ENCODE measurements around the gene PRSS8. TPM values are rescaled to one million over a fixed set of nuclear protein-coding genes. Genes with fewer than 3 reads are reported as not detected.

The PRSS8 gene
- total RNA-seq, 5 donors from 2014 or later (not counting 1 experiment from before 2014, with no cell fraction given) = 0.43 to 1.1 (median 0.55) TPM; not detected in 2

DNA sequence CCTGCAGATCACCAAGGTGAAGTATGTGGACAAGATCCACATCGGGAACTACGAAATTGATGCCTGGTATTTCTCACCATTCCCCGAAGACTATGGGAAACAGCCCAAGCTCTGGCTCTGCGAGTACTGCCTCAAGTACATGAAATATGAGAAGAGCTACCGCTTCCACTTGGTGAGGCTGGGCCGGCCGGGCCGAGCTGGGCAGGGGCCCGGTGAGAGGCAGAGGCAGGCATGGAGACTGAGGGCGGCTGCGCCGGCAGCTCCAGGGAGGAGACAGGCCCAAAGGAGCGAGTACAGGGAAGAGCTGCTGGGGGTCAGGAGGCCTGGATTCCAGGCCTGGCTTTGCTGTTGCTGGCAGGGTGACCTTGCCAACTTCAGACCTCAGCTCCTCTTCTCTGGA is 8.3 kb downstream of the PRSS8 start:
- no peaks in the 10 kb centered on the region for H3K9me3 ChIP-seq
- H3K9me3 Mint-ChIP-seq = no peaks in the 10 kb centered on the region
- H3K4me3 ChIP-seq (ENCODE audit: control insufficient read depth in 1 of 2, extremely low read depth in 1 of 2, low read length in 1 of 2) = no peak overlapping the region
- CTCF ChIA-PET = interaction anchor here in 1 of 2 donors (1.4 kb wide), 1 partner anchor 15 kb away, joined by 5 read pairs; no protein-coding TSS in a partner anchor
- no peak overlapping the region for H3K4me3 Mint-ChIP-seq
- no peak overlapping the region for H3K27ac Mint-ChIP-seq
- peaks cover 0 to 3% of the 10 kb centered on the region in 2 experiments for H3K4me1 ChIP-seq (ENCODE audit: control insufficient read depth in 1 of 2, extremely low read depth in 1 of 2, insufficient read depth in 2 of 2, low read length in 2 of 2)
- H3K4me1 Mint-ChIP-seq = peaks cover 2 to 9% (median 7%) of the 10 kb centered on the region in 3 donors
- peaks cover 30% of the 10 kb centered on the region for H3K36me3 Mint-ChIP-seq
- DNase-seq = no peak
- ATAC-seq (replicated peaks in 1 of 4) = no peak
- no peak overlapping the region for H3K27ac ChIP-seq (ENCODE audit: low read length)
- H3K27me3 Mint-ChIP-seq = no peaks in the 10 kb centered on the region
- WGBS (ENCODE audit: insufficient coverage) = 96% methylated on average over 13 of the region's 13 CpGs
- peaks cover 31 to 57% of the 10 kb centered on the region in 2 donors for H3K36me3 ChIP-seq (ENCODE audit: control insufficient read depth in 2 of 2, extremely low read depth in 1 of 2, insufficient read depth in 1 of 2, low read length in 1 of 2)
- POLR2A ChIA-PET = interaction anchor here in 1 of 2 donors (0.6 kb wide), 1 partner anchor 57 kb away, joined by 6 read pairs; no protein-coding TSS in a partner anchor
- H3K27me3 ChIP-seq (replicated peaks in 1 of 2; ENCODE audit: control insufficient read depth in 2 of 2, extremely low read depth in 1 of 2, insufficient read depth in 2 of 2, low read length in 1 of 2) = no peaks in the 10 kb centered on the region

GRCh38 chr16:31125844-31126243 is 9.7 kb downstream of the PRSS8 start:
- no peak overlapping the region for H3K27ac Mint-ChIP-seq

GRCh38 chr16:31120129-31120528 is 15.4 kb downstream of the PRSS8 start:
- DNase-seq (no peak), ATAC-seq (replicated peaks in 1 of 4) (no peak)
- Histone ChIP-seq H3K27me3 (replicated peaks in 1 of 2; ENCODE audit: control insufficient read depth in 2 of 2, extremely low read depth in 1 of 2, insufficient read depth in 2 of 2, low read length in 1 of 2) (no peaks in the 10 kb centered on the region), H3K36me3 (ENCODE audit: control insufficient read depth in 2 of 2, extremely low read depth in 1 of 2, insufficient read depth in 1 of 2, low read length in 1 of 2) (peaks cover 23 to 49% of the 10 kb centered on the region in 2 donors), H3K9me3 (no peaks in the 10 kb centered on the region), H3K27ac (ENCODE audit: low read length) (no peak overlapping the region), H3K4me1 (ENCODE audit: control insufficient read depth in 1 of 2, extremely low read depth in 1 of 2, insufficient read depth in 2 of 2, low read length in 2 of 2) (peaks cover 6 to 23% of the 10 kb centered on the region in 2 experiments), H3K4me3 (ENCODE audit: control insufficient read depth in 1 of 2, extremely low read depth in 1 of 2, low read length in 1 of 2) (no peak overlapping the region)
- 97% methylated on average over 15 of the region's 16 CpGs for WGBS (ENCODE audit: insufficient coverage)
- H3K9me3 Mint-ChIP-seq = no peaks in the 10 kb centered on the region
- CTCF ChIA-PET = no interaction called here
- POLR2A ChIA-PET = no interaction called here
- peaks cover 23% of the 10 kb centered on the region for H3K36me3 Mint-ChIP-seq
- no peak overlapping the region for H3K27ac Mint-ChIP-seq
- H3K27me3 Mint-ChIP-seq = no peaks in the 10 kb centered on the region
- H3K4me3 Mint-ChIP-seq = no peak overlapping the region
- peaks cover 15 to 21% (median 19%) of the 10 kb centered on the region in 3 donors for H3K4me1 Mint-ChIP-seq

More at GRCh38 chr16:31125844-31126243, 9.7 kb downstream of the PRSS8 start:
- ChIA-PET POLR2A (no interaction called here), CTCF (no interaction called here)
- Histone ChIP-seq H3K27ac (ENCODE audit: low read length) (no peak overlapping the region), H3K36me3 (ENCODE audit: control insufficient read depth in 2 of 2, extremely low read depth in 1 of 2, insufficient read depth in 1 of 2, low read length in 1 of 2) (peaks cover 33 to 61% of the 10 kb centered on the region in 2 donors), H3K4me3 (ENCODE audit: control insufficient read depth in 1 of 2, extremely low read depth in 1 of 2, low read length in 1 of 2) (no peak overlapping the region), H3K4me1 (ENCODE audit: control insufficient read depth in 1 of 2, extremely low read depth in 1 of 2, insufficient read depth in 2 of 2, low read length in 2 of 2) (peaks cover 0 to 3% of the 10 kb centered on the region in 2 experiments), H3K27me3 (replicated peaks in 1 of 2; ENCODE audit: control insufficient read depth in 2 of 2, extremely low read depth in 1 of 2, insufficient read depth in 2 of 2, low read length in 1 of 2) (no peaks in the 10 kb centered on the region), H3K9me3 (no peaks in the 10 kb centered on the region)
- H3K36me3 Mint-ChIP-seq = peaks cover 33% of the 10 kb centered on the region
- no peaks in the 10 kb centered on the region for H3K27me3 Mint-ChIP-seq
- peaks cover 2 to 9% (median 7%) of the 10 kb centered on the region in 3 donors for H3K4me1 Mint-ChIP-seq
- no peak for DNase-seq
- H3K9me3 Mint-ChIP-seq = no peaks in the 10 kb centered on the region
- WGBS (ENCODE audit: insufficient coverage) = 94% methylated on average over 3 of the region's 3 CpGs
- no peak overlapping the region for H3K4me3 Mint-ChIP-seq
- ATAC-seq (replicated peaks in 1 of 4) = no peak

DNA sequence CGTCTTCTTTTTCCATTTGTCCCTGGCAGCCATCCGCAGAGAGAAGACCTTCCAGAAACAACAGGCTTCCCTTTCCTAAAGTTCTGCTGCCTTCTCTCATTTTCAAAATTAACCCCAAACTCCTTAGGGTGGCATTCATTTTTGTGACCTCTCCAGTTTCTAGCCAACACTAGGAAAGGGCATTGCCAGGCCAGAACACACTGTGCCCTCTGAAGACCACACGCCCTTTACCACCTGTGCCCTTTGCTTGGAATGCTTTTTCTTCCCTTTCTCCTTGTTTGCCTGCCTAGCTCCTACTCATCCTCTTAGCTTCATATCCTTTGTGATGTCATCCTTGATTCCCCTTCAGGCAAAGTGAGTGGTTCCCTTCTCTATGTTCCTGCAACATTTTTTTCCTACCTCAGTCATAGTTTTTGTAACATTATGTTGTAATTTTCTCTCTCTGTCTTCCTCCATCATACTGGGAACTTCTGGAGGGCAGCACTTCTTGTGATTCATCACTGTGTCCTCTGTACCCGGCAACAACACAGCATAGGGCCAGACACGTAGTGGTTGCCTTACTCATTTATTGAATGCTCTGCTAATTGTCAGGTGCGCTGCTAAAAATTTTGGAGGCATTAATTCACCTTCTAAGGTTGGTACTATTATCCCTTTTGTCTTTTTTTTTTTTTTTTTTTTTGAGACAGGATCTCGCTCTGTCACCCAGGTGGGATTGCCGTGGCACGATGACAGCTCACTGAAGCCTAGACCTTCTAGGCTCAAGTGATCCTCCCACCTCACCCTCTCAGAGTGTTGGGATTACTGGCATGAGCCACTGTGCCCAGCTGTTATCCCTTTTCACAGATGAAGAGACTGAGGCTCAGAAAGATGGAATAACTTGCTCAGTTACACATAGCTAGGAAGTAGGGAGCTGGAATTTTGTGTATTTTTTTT is 17.0 kb downstream of the PRSS8 start:
- Histone ChIP-seq H3K27me3 (replicated peaks in 1 of 2; ENCODE audit: control insufficient read depth in 2 of 2, extremely low read depth in 1 of 2, insufficient read depth in 2 of 2, low read length in 1 of 2) (no peaks in the 10 kb centered on the region), H3K4me3 (ENCODE audit: control insufficient read depth in 1 of 2, extremely low read depth in 1 of 2, low read length in 1 of 2) (peak overlapping the region; percentile 55 to 61), H3K36me3 (ENCODE audit: control insufficient read depth in 2 of 2, extremely low read depth in 1 of 2, insufficient read depth in 1 of 2, low read length in 1 of 2) (peaks cover 22 to 43% of the 10 kb centered on the region in 2 donors), H3K4me1 (ENCODE audit: control insufficient read depth in 1 of 2, extremely low read depth in 1 of 2, insufficient read depth in 2 of 2, low read length in 2 of 2) (peaks cover 6 to 23% of the 10 kb centered on the region in 2 experiments), H3K9me3 (no peaks in the 10 kb centered on the region), H3K27ac (ENCODE audit: low read length) (peak overlapping the region; percentile 68)
- ChIA-PET CTCF (interaction anchor here in 1 of 2 donors (1.0 to 1.8 kb wide), 5 partner anchors 12 to 341 kb away, joined by 3 to 28 read pairs (median 6); partner anchors contain the start of genes ARMC5, ZNF646 and ZNF668), POLR2A (interaction anchor here (0.6 to 1.6 kb wide), 9 partner anchors 11 to 755 kb away, joined by 3 to 16 read pairs (median 3); partner anchors contain the start of genes BCKDK (in 1 of the 2), FUS (in 1 of the 2), ZNF267 (in 1 of the 2) and ZNF646 (in 1 of the 2))
- Mint-ChIP-seq H3K9me3 (no peaks in the 10 kb centered on the region), H3K4me1 (peaks cover 15 to 21% (median 21%) of the 10 kb centered on the region in 3 donors), H3K4me3 (peak overlapping the region; percentile 81 to 89 (median 88)), H3K27me3 (no peaks in the 10 kb centered on the region), H3K36me3 (peaks cover 20% of the 10 kb centered on the region), H3K27ac (peak overlapping the region; percentile 91 to 93)
- no peak for DNase-seq
- no peak for ATAC-seq (replicated peaks in 1 of 4)
- 47% methylated on average over 5 of the region's 9 CpGs for WGBS (ENCODE audit: insufficient coverage)

DNA sequence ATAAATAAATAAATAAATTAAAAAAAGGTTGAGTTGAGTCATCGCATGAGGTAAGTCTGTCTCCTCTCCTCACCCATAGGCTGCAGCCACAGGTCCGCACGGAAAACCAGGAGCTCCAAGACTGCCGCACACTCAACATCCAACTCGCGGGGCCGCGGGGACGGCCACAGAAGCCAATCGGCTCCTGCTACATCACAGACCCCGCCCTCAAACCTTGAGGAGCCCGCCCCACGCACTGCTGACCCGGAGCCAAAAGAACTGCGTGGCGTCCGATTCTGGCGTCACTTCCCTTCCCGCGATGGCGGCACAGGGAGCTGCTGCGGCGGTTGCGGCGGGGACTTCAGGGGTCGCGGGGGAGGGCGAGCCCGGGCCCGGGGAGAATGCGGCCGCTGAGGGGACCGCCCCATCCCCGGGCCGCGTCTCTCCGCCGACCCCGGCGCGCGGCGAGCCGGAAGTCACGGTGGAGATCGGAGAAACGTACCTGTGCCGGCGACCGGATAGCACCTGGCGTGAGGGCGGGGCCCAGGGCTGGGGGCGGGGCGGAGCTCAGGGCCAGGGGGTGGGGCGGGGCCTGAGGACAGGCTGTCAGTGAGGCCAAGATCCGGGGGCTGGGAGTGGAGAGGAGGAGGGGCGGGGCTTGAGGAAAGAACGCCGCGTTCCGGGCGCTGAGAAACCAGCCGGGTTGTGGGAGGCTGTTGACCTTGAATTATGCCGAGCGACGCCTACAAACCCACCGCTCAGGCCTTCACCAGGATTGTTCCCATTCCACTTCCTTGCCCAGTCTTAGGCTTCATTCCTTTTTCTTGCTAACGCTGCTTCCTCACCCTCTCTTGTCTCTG is 17.9 kb downstream of the PRSS8 start, which contains the start of gene KAT8:
Gene KAT8 (plus strand): TSS at position 281 of the 839 bp plus-strand sequence. CDS start 18 bp downstream, at position 299.
- CTCF ChIA-PET = interaction anchor here (0.6 to 1.8 kb wide), 12 partner anchors 11 to 1075 kb away, joined by 3 to 28 read pairs (median 4); partner anchors contain the start of genes ARMC5 (in 1 of the 2), ZNF646 (in 1 of the 2) and ZNF668 (in 1 of the 2)
- H3K27me3 Mint-ChIP-seq = no peaks in the 10 kb centered on the region
- Histone ChIP-seq H3K4me1 (ENCODE audit: control insufficient read depth in 1 of 2, extremely low read depth in 1 of 2, insufficient read depth in 2 of 2, low read length in 2 of 2) (peaks cover 6 to 23% of the 10 kb centered on the region in 2 experiments), H3K36me3 (ENCODE audit: control insufficient read depth in 2 of 2, extremely low read depth in 1 of 2, insufficient read depth in 1 of 2, low read length in 1 of 2) (peaks cover 22 to 42% of the 10 kb centered on the region in 2 donors), H3K4me3 (ENCODE audit: control insufficient read depth in 1 of 2, extremely low read depth in 1 of 2, low read length in 1 of 2) (peak within 1 kb of the TSS; percentile 55 to 61), H3K27me3 (replicated peaks in 1 of 2; ENCODE audit: control insufficient read depth in 2 of 2, extremely low read depth in 1 of 2, insufficient read depth in 2 of 2, low read length in 1 of 2) (no peaks in the 10 kb centered on the region), H3K9me3 (no peaks in the 10 kb centered on the region), H3K27ac (ENCODE audit: low read length) (peak within 1 kb of the TSS; percentile 68)
- no peaks in the 10 kb centered on the region for H3K9me3 Mint-ChIP-seq
- ATAC-seq (replicated peaks in 1 of 4) (peak; percentile 92 to 97 (median 95)), DNase-seq (peak; percentile 93 to 98 (median 96))
- peak within 1 kb of the TSS; percentile 91 to 93 for H3K27ac Mint-ChIP-seq
- WGBS (ENCODE audit: insufficient coverage) = under 1% methylated on average over 55 of the region's 68 CpGs
- POLR2A ChIA-PET = interaction anchor here (0.5 to 1.6 kb wide), 15 partner anchors 8 to 1108 kb away, joined by 3 to 16 read pairs (median 3); partner anchors contain the start of genes BCKDK (in 1 of the 2), FUS (in 1 of the 2), ZNF267 (in 1 of the 2) and ZNF646 (in 1 of the 2)
- H3K36me3 Mint-ChIP-seq = peaks cover 20% of the 10 kb centered on the region
- peaks cover 15 to 21% (median 21%) of the 10 kb centered on the region in 3 donors for H3K4me1 Mint-ChIP-seq
- H3K4me3 Mint-ChIP-seq = peak within 1 kb of the TSS; percentile 81 to 89 (median 88)
